GM12873 (cell line): ENCODE data around the gene PHKG1.
A peak's percentile ranks its signal among the peaks of the same experiment; 100 is the strongest.

ENCODE experiments used
- TF ChIP-seq, protein P1 (sequence below): IDR thresholded peaks from 2 replicates; pipeline ENCODE4 v1.5.1; 2012; ENCODE audit warnings: low read depth, mild to moderate bottlenecking, moderate library complexity, low read length, control low read depth; ENCODE audit not compliant: insufficient read depth; ENCODE audit errors: missing control alignments

PHKG1 gene

DNA sequence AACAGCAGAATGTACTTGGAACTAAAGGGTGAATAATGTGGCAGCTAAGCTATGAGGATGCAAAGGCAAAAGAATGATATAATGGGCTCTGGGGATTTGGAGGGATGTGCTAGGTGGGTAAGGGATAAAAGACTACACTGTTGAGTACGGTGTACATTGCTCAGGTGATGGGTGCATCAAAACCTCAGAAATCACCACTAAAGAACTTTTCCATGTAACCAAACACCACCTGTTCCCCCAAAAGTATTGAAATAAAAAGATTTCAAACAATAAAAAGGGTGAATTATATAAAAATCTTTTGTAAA lies 15.2 kb upstream of the PHKG1 start:
- TF ChIP-seq, protein P1, sequence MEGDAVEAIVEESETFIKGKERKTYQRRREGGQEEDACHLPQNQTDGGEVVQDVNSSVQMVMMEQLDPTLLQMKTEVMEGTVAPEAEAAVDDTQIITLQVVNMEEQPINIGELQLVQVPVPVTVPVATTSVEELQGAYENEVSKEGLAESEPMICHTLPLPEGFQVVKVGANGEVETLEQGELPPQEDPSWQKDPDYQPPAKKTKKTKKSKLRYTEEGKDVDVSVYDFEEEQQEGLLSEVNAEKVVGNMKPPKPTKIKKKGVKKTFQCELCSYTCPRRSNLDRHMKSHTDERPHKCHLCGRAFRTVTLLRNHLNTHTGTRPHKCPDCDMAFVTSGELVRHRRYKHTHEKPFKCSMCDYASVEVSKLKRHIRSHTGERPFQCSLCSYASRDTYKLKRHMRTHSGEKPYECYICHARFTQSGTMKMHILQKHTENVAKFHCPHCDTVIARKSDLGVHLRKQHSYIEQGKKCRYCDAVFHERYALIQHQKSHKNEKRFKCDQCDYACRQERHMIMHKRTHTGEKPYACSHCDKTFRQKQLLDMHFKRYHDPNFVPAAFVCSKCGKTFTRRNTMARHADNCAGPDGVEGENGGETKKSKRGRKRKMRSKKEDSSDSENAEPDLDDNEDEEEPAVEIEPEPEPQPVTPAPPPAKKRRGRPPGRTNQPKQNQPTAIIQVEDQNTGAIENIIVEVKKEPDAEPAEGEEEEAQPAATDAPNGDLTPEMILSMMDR: no peak

DNA sequence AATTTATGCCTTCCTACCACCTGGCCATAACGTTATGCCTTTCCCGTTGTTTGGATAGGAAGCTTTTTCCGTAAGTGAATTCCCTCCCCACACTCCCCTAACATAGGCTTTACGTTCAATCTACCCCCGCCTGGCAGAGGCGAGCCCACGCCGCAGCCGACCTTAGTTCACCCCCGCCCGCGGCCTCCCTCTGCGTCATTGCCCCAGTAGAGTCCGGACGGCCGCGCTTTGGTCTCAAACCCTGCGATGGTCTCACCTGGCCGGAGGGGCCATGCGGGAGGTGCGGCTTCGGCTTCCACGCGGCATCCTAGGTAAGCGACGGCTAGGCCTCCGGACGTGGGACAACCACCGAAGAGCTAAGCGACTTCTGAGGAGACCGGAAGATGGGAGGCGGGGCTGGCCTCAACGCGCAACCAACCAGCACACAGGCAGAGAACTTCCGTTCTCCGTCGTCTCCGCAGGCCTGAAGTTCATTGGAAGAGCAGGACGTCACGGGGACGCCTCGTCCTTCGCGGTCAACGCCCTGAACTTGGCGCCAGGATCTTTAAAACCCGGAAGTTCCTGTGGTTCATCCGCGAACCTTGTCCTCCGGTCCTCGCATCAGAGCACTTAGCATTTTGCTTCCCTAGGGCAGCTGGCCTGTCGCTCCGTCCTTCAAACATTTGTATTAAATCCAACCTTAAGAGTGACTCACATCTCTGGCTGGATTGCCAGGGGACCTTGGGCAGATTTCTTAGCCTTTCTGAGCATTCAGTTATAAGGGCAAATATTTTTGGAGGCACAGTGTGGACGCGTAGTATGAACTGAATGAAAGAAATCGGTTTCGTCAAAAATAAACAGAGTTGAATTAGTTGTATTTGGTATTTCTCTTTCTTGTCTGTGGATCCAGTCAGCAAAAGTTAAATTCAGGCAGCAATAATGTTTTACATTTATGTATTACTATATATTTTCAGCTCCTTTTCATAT lies 13.6 kb upstream of the PHKG1 start, which contains the start of gene CHCHD2:
Gene CHCHD2 (minus strand): TSS at position 369 of the 966 bp plus-strand sequence. CDS start 63 bp downstream, at position 306.
- TF ChIP-seq, protein P1: no peak

DNA sequence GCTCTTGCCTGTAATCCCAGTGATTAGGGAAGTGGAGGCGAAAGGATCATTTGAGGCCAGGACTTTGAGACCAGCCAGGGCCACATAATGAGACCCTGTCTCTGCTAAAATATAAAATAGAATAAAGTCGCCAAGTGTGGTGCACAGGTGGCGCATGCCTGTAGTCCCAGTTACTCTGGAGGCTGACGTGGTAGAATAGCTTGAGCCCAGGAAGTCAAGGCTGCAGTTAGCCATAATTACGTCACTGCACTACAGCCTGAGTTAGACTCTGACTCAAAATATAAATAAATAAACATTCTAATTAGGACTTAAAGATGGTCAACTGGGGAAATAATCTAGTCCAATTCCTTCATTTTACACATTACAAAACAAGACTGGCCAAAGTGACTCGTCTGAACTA lies 12.8 kb upstream of the PHKG1 start:
- TF ChIP-seq, protein P1: no peak

DNA sequence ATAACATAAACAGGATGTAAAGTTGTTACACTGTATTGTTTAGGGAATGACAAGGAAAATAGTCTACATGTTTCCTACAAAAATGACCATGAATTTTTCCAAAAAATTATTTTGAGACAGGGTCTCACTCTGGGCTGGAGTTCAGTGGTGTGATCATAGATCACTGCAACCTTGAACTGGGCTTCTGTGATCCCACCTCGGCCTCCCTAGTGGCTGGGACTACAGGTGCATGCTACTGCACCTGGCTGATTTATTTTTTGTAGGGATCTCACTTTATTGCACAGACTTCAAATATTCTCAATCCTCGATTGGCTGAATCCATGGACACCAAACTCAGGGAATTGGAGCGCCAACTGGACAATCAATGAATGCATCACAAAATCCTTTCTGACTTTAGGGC lies 6.9 kb upstream of the PHKG1 start:
- TF ChIP-seq, protein P1: peak; percentile 19

DNA sequence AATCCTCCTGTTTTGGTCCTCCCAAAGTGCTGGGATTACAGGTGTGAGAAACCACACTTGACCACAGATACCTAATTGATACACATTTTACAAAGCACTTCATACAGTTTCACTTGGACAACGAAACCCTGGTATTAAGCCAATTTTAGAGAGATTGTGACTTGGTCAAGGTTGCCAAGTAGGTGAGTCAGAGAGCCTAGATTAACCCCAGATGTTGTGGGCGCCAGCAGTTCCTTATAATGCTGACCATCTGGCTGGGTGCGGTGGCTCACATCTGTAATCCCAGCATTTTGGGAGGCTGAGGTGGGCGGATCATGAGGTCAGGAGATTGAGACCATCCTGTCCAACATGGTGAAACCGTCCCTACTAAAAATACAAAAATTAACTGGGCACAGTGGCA lies 4.9 kb upstream of the PHKG1 start:
- TF ChIP-seq, protein P1: no peak

DNA sequence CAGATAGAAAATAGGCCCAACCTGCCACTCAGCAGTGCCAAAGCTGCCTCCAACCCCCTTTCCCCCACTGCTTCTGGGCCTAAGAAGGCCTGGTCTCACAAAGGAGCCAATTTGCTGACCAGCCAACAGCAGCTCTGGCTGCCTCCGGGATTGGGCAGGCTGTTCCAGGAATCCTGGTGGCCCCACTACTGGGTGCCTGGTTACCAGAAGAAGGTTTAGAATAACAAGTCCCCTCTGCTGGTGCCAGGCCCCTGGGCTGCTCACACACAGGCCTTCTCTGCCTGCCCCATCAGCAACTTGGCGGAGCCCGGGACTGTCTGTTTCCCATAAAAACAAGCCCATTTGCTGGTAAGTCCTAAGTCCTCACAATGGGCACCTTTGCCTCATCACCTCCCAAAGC lies 1.2 kb downstream of the PHKG1 start:
- TF ChIP-seq, protein P1: no peak

DNA sequence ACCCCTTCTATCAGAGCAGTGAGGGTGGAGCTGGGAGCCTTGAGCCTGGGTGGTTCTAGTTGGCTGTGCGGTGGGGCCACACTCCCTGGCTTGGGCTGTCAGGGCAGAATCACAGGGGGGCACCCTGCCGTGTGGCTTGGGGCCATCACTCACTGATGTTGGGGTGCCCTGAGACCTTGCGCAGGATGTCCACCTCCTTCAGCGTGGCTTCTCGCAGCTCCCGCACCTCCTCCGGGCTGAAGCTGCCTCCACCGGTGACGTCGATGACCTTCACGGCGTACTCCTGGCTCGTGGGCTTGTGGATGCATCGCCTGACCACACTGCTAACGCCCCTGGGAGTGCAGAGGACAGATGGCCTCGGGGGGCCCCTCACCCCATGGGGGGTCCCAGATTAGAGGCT lies 5.3 kb downstream of the PHKG1 start:
- TF ChIP-seq, protein P1: no peak
